ENCODE results near the gene NADSYN1. TPM values are rescaled to one million over a fixed set of nuclear protein-coding genes. Genes with fewer than 3 reads are reported as not detected.

Gene NADSYN1
- total and polyA plus RNA-seq, 2 of the 13 experiments (the other 11 are each of a cell fraction or from before 2014, with no cell fraction given): 35.7 to 51.5 TPM

DNA sequence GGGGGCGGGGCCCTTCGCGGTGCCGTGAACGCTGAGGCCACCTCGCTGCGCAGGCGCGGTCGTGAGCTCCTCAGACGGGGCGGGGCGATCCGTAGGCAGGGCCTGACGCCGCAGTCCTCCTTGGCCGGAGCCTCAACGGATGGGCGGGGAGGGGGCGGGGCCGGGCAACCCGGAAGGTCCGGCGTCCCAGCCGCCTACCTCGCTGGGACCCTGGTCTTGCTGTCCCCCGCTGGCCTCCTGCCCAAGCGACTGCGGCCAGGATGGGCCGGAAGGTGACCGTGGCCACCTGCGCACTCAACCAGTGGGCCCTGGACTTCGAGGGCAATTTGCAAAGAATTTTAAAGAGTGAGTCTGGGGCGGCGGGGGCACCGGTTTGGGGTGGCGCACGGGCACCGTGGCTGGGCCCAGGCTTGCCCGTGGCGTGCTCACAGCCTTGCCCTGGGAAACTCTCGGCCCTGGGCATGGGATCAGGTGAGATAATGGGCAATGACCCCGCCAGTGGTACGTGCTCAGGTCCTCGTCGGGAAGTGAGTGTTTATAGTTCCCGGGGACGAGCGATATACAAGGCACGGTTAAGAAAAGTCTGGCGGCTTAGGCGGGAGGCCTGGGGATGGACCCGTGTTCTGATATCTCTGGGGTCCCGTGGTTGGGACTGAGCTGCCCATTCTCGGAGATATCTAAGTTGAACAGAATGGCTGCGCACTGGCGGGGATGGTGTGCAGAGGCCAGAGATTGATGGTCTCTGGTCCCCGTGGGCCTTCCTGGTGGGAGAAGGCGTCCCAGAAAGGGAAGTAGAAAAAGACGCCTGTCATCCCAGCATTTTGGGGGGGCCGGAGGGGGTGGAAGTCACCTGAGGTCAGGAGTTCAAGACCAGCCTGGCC lies at the start of gene NADSYN1 (continued):
- TF ChIP-seq JUN (CRISPR knock-in tag; IDR thresholded peaks at IDR 0.05) (no peak), SRSF9 (IDR thresholded peaks at IDR 0.05; ENCODE audit: borderline replicate concordance, insufficient read depth, low read depth, low read length, poor library complexity, severe bottlenecking) (no peak), ZNF251 (CRISPR knock-in tag; IDR thresholded peaks at IDR 0.05) (no peak), KMT2B (CRISPR knock-in tag; IDR thresholded peaks at IDR 0.05) (no peak), GATAD1 (CRISPR knock-in tag; IDR thresholded peaks at IDR 0.05) (peak; percentile 41; the same call in 1 of the 2 replicates), ZSCAN25 (CRISPR knock-in tag; IDR thresholded peaks at IDR 0.05) (no peak; the same call in 1 of the 2 replicates), TEAD3 (CRISPR knock-in tag; optimal IDR thresholded peaks at IDR 0.05; ENCODE audit: borderline replicate concordance) (no peak), TRIM24 (CRISPR knock-in tag; IDR thresholded peaks at IDR 0.05) (no peak), IRX3 (CRISPR knock-in tag; IDR thresholded peaks at IDR 0.05; ENCODE audit: borderline replicate concordance, low read depth) (no peak), FOSL2 (CRISPR knock-in tag; IDR thresholded peaks at IDR 0.05) (no peak), HHEX (CRISPR knock-in tag; IDR thresholded peaks at IDR 0.05) (no peak), ZNF432 (CRISPR knock-in tag; IDR thresholded peaks at IDR 0.05; ENCODE audit: borderline replicate concordance) (no peak), CBX5 (CRISPR knock-in tag; IDR thresholded peaks at IDR 0.05; ENCODE audit: borderline replicate concordance) (no peak), ISX (CRISPR knock-in tag; conservative IDR thresholded peaks at IDR 0.05) (no peak), ZMYM2 (CRISPR knock-in tag; IDR thresholded peaks at IDR 0.05) (no peak)
- TF ChIP-seq, protein P1, sequence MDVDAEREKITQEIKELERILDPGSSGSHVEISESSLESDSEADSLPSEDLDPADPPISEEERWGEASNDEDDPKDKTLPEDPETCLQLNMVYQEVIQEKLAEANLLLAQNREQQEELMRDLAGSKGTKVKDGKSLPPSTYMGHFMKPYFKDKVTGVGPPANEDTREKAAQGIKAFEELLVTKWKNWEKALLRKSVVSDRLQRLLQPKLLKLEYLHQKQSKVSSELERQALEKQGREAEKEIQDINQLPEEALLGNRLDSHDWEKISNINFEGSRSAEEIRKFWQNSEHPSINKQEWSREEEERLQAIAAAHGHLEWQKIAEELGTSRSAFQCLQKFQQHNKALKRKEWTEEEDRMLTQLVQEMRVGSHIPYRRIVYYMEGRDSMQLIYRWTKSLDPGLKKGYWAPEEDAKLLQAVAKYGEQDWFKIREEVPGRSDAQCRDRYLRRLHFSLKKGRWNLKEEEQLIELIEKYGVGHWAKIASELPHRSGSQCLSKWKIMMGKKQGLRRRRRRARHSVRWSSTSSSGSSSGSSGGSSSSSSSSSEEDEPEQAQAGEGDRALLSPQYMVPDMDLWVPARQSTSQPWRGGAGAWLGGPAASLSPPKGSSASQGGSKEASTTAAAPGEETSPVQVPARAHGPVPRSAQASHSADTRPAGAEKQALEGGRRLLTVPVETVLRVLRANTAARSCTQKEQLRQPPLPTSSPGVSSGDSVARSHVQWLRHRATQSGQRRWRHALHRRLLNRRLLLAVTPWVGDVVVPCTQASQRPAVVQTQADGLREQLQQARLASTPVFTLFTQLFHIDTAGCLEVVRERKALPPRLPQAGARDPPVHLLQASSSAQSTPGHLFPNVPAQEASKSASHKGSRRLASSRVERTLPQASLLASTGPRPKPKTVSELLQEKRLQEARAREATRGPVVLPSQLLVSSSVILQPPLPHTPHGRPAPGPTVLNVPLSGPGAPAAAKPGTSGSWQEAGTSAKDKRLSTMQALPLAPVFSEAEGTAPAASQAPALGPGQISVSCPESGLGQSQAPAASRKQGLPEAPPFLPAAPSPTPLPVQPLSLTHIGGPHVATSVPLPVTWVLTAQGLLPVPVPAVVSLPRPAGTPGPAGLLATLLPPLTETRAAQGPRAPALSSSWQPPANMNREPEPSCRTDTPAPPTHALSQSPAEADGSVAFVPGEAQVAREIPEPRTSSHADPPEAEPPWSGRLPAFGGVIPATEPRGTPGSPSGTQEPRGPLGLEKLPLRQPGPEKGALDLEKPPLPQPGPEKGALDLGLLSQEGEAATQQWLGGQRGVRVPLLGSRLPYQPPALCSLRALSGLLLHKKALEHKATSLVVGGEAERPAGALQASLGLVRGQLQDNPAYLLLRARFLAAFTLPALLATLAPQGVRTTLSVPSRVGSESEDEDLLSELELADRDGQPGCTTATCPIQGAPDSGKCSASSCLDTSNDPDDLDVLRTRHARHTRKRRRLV (CRISPR knock-in tag; IDR thresholded peaks at IDR 0.05): no peak
- TF ChIP-seq, protein P2, sequence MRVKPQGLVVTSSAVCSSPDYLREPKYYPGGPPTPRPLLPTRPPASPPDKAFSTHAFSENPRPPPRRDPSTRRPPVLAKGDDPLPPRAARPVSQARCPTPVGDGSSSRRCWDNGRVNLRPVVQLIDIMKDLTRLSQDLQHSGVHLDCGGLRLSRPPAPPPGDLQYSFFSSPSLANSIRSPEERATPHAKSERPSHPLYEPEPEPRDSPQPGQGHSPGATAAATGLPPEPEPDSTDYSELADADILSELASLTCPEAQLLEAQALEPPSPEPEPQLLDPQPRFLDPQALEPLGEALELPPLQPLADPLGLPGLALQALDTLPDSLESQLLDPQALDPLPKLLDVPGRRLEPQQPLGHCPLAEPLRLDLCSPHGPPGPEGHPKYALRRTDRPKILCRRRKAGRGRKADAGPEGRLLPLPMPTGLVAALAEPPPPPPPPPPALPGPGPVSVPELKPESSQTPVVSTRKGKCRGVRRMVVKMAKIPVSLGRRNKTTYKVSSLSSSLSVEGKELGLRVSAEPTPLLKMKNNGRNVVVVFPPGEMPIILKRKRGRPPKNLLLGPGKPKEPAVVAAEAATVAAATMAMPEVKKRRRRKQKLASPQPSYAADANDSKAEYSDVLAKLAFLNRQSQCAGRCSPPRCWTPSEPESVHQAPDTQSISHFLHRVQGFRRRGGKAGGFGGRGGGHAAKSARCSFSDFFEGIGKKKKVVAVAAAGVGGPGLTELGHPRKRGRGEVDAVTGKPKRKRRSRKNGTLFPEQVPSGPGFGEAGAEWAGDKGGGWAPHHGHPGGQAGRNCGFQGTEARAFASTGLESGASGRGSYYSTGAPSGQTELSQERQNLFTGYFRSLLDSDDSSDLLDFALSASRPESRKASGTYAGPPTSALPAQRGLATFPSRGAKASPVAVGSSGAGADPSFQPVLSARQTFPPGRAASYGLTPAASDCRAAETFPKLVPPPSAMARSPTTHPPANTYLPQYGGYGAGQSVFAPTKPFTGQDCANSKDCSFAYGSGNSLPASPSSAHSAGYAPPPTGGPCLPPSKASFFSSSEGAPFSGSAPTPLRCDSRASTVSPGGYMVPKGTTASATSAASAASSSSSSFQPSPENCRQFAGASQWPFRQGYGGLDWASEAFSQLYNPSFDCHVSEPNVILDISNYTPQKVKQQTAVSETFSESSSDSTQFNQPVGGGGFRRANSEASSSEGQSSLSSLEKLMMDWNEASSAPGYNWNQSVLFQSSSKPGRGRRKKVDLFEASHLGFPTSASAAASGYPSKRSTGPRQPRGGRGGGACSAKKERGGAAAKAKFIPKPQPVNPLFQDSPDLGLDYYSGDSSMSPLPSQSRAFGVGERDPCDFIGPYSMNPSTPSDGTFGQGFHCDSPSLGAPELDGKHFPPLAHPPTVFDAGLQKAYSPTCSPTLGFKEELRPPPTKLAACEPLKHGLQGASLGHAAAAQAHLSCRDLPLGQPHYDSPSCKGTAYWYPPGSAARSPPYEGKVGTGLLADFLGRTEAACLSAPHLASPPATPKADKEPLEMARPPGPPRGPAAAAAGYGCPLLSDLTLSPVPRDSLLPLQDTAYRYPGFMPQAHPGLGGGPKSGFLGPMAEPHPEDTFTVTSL (CRISPR knock-in tag; IDR thresholded peaks at IDR 0.05; ENCODE audit: borderline replicate concordance): no peak
- TF ChIP-seq, protein P3, sequence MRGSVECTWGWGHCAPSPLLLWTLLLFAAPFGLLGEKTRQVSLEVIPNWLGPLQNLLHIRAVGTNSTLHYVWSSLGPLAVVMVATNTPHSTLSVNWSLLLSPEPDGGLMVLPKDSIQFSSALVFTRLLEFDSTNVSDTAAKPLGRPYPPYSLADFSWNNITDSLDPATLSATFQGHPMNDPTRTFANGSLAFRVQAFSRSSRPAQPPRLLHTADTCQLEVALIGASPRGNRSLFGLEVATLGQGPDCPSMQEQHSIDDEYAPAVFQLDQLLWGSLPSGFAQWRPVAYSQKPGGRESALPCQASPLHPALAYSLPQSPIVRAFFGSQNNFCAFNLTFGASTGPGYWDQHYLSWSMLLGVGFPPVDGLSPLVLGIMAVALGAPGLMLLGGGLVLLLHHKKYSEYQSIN (CRISPR knock-in tag; IDR thresholded peaks at IDR 0.05; ENCODE audit: borderline replicate concordance): no peak
